Adrenal gland (tissue), 12 donors: ENCODE measurements around the gene FOXO3. TPM values are rescaled to one million over a fixed set of nuclear protein-coding genes. Genes with fewer than 3 reads are reported as not detected.

Experiments
- DNase-seq, 7 donors: peaks; one replicate each; pipeline ENCODE4 v3.0.0-alpha.2; 2019 to 2020
- H3K27ac ChIP-seq, 5 donors: fragments of 200-600 bp; sonication (generic) in 4 of 5; 1 replicate in 3 of 5; 2 replicates in 2 of 5; pipeline versions ENCODE4 v1.5.1 to v1.8.0; 2016 to 2020; ENCODE audit warnings: mild to moderate bottlenecking in 1 of 5
- H3K27me3 ChIP-seq: fragments of 200-600 bp; 2 replicates; pipeline ENCODE4 v1.8.0; 2021
- H3K36me3 ChIP-seq, 2 donors: fragments of 200-600 bp; replicated peaks in 1 of 2; 1 replicate in 1 of 2; 2 replicates in 1 of 2; pipeline versions ENCODE4 v1.5.1 to v1.8.0; 2018 to 2022
- H3K4me1 ChIP-seq, 2 donors: fragments of 200-600 bp; replicated peaks in 1 of 2; 1 replicate in 1 of 2; 2 replicates in 1 of 2; pipeline versions ENCODE4 v1.5.1 to v1.8.0; 2018 to 2021
- H3K4me3 ChIP-seq, 4 donors: fragments of 200-600 bp; sonication (generic) in 3 of 4; one replicate each; pipeline ENCODE4 v1.5.1; 2016 to 2018
- H3K9me3 ChIP-seq, 3 donors: fragments of 200-600 bp; sonication (generic) in 1 of 3; replicated peaks in 1 of 3; 1 replicate in 2 of 3; 2 replicates in 1 of 3; pipeline versions ENCODE4 v1.5.1 to v1.8.0; 2016 to 2021
- POLR2A ChIP-seq, 2 donors: fragments of 450-650 bp; IDR thresholded peaks; one replicate each; pipeline ENCODE4 v1.6.1; 2017; ENCODE audit warnings: antibody characterized with exemption in 2 of 2, mild to moderate bottlenecking in 2 of 2, moderate library complexity in 1 of 2
- WGBS, 4 donors: extraction: QIAGEN DNeasy Blood & Tissue Kit in 2 of 4; methylation state at CpG; one replicate each; pipeline versions ENCODE4 v1.1.5 to v1.1.7; 2013 to 2017; 5-methylcytosine and 5-hydroxymethylcytosine counted together
- intact Hi-C, 2 donors: fragments of 100-400 bp; cut with DNase I; formaldehyde crosslinking; loops; one replicate each; pipeline versions ENCODE4 v1.14.1 to v1.15.0; 2022 to 2023
- polyA plus RNA-seq, 3 donors: library from polyadenylated mRNA; stranded (reverse); fragments of 200-250 nt in 2 of 3; fragments of 350-450 nt in 1 of 3; fragmentation: Illumina TruSeq in 1 of 3; extraction: RNeasy Lipid Tissue Mini Kit (QIAGEN cat#74804) in 1 of 3; gene quantifications; one replicate each; pipeline ENCODE4 v1.2.3, GENCODE V29; 2013 to 2014
- total RNA-seq, 9 donors: library from RNA; depleted of rRNA in 4 of 9; stranded (reverse); fragments of >200 nt in 4 of 9; fragments of 120-200 nt in 1 of 9; fragmentation: NEBNext Ultra II Directional in 1 of 9; extraction: Animal tissue kit (Norgen Biotek cat#: 25700) in 1 of 9; gene quantifications; one replicate each; pipeline versions ENCODE4 v1.1.0 to v1.2.4, GENCODE V29; 2013 to 2023
- TF ChIP-seq, protein P1 (sequence below), 6 experiments: fragments of 450-650 bp in 4 of 6; fragments of 200-600 bp in 2 of 6; sonication (generic) in 1 of 6; IDR thresholded peaks; 1 replicate in 5 of 6; 2 replicates in 1 of 6; pipeline versions ENCODE4 v1.5.1 to v1.8.0; 2016 to 2021; ENCODE audit warnings: antibody characterized with exemption in 6 of 6, mild to moderate bottlenecking in 2 of 6, moderate library complexity in 1 of 6
- donor health status: healthy with polysubstance abuse.
- donor health status: Bipolar disorder and iron deficiency.
- donor health status: DM: yes; HTN: yes; CAD: no.
- donor health status: DM: no; HTN: no; CAD: no.
- donor health status: DM: no; HTN: no; CAD: no.
- donor health status: DM: yes; HTN: yes; CAD: no.

The FOXO3 gene
- total and polyA plus RNA-seq, 12 donors, result 8.3 to 38.7 (median 23.4) TPM

DNA sequence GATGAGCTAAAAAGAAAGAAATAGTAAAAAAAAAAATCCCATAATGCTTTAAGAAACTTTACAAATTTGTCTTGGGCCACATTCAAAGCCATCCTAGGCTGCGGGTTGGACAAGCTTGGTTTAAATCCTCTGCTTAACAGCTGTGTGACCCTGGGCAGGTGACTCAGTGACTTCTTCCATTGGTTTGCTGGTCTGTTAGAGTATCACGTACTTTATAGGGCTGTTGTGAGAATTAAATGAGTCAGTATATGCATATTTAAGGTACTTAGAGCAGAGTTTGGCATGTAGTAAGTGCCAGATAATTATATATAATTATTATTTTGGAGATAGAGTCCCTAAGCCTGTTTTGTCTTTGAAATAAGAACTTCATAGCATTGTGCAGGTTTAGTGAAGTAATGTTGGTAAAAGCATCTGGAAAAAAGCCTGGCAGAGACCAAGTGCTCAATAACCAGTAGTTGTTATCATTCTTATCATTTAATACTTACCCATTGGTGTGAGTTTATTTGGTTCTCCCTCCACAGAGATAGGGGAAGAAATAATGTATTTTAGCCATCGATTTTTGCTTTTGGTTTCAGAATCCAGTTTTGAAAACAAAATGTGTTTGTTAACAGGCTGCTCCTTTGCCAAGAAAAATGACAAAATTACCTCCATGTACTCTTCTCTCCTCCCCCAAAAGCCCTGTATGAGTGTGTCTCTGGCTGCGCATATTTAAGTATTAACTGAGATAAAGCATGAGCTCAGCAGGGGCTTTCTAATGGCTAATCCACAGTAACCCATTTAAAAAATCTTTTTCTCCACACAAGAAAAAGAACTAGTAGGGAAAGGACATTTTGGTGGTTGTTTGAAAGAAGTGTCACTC is 67.2 kb downstream of the FOXO3 start:
- 58 to 67% (median 63%) methylated on average over 4 of the region's 4 CpGs for WGBS, 4 donors
- peak in 3 of 7 donors; percentile 26 to 32 (median 27) for DNase-seq
- intact Hi-C loops, result no loop called here
- peaks cover 4 to 71% of the 10 kb centered on the region in 2 donors for H3K4me1 ChIP-seq
- H3K27me3 ChIP-seq, result no peaks in the 10 kb centered on the region
- H3K4me3 ChIP-seq, result no peak overlapping the region
- no peak overlapping the region for H3K27ac ChIP-seq
- H3K9me3 ChIP-seq, result no peaks in the 10 kb centered on the region
- H3K36me3 ChIP-seq, result no peaks in the 10 kb centered on the region
- TF ChIP-seq, protein P1, sequence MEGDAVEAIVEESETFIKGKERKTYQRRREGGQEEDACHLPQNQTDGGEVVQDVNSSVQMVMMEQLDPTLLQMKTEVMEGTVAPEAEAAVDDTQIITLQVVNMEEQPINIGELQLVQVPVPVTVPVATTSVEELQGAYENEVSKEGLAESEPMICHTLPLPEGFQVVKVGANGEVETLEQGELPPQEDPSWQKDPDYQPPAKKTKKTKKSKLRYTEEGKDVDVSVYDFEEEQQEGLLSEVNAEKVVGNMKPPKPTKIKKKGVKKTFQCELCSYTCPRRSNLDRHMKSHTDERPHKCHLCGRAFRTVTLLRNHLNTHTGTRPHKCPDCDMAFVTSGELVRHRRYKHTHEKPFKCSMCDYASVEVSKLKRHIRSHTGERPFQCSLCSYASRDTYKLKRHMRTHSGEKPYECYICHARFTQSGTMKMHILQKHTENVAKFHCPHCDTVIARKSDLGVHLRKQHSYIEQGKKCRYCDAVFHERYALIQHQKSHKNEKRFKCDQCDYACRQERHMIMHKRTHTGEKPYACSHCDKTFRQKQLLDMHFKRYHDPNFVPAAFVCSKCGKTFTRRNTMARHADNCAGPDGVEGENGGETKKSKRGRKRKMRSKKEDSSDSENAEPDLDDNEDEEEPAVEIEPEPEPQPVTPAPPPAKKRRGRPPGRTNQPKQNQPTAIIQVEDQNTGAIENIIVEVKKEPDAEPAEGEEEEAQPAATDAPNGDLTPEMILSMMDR (IDR thresholded peaks at IDR 0.05), result no peak
- no peak for TF ChIP-seq POLR2A (IDR thresholded peaks at IDR 0.05)

DNA sequence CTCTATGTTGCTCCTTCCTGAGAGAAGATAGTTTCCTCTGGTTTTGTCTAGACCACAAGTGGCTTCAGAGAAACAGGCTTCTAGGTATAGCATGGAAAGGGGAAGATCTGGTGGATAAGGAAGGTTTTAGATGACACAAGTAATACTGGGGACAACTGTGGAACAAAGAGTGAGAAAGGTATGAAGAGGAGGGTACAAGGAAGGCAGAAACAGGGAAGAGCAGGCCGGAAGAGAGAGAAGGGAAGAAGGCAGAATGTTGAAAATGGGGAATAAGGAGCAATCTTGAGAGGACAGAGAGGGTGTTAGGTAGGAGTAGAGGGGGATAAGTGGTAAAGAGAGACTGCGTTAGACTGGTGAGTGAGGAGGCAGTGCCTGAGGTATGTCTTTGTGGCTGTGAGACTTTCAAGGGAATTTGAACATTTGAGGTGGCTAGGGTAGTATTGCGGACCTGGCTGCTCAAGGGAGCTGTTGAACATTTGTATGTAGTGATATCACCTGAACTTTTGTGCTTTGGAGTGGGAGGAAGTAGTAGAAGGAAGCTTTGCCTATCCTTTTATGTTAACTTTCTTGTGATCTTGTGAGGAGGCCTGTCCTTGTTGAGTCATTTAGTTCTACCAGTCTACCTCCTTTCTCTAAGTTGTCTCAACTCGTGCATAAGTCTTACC is 69.5 kb downstream of the FOXO3 start:
- WGBS, 4 donors, result 88 to 94% (median 90%) methylated on average over 4 of the region's 4 CpGs
- Histone ChIP-seq H3K27me3 (no peaks in the 10 kb centered on the region), H3K36me3 (no peaks in the 10 kb centered on the region), H3K27ac (no peak overlapping the region), H3K9me3 (no peaks in the 10 kb centered on the region), H3K4me3 (no peak overlapping the region), H3K4me1 (peaks cover 5 to 71% of the 10 kb centered on the region in 2 donors)
- TF ChIP-seq, protein P1 (IDR thresholded peaks at IDR 0.05), result no peak
- TF ChIP-seq POLR2A (IDR thresholded peaks at IDR 0.05), result no peak
- intact Hi-C loops, result no loop called here
- DNase-seq, result no peak

DNA sequence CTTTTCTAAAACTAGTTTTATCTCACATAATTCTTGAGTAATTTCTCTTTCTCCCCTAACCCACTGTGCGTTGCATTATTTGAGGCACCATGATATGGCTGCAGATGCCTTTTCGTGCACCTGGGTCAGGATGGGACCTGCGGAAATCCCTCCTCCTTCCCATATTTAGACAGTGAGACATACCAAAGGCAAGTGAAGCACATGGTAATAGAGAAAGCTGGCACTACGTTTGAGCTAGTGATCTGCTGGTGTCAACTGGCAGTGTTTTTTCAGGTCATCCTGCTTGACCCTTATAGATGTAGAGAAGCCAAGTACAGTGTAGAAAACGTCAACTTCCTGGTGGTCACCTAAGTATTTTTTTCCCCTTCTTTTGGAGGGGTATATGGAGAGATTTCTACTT is 71.7 kb downstream of the FOXO3 start:
- no peak for DNase-seq
- TF ChIP-seq, protein P1 (IDR thresholded peaks at IDR 0.05), result no peak
- TF ChIP-seq POLR2A (IDR thresholded peaks at IDR 0.05), result no peak
- Histone ChIP-seq H3K4me1 (peaks cover 5 to 58% of the 10 kb centered on the region in 2 donors), H3K27me3 (no peaks in the 10 kb centered on the region), H3K4me3 (no peak overlapping the region), H3K9me3 (no peaks in the 10 kb centered on the region), H3K27ac (no peak overlapping the region), H3K36me3 (no peaks in the 10 kb centered on the region)
- intact Hi-C loops, result no loop called here
- WGBS, 4 donors, result 65 to 76% (median 73%) methylated on average over 5 of the region's 5 CpGs

DNA sequence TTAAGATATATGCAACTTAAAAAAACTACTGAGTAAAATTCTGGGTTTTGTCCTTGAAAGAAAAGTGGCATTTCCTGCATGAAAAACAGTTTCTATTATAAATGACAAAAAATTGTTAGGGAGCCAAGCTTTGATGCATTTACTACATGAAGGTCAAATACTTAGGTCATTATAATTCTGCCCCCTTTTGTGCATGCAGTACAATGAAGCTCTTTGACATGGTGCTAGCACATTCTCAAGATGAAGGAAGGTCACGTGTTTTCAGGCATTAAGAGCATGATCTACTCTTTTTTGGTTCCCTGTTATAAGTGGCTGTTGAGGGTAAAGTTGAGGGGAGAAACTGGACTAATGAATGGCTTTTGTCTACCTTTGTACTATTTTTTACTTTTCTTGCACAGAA is 72.7 kb downstream of the FOXO3 start:
- H3K27ac ChIP-seq, result no peak overlapping the region
- DNase-seq, result no peak
- no peaks in the 10 kb centered on the region for H3K9me3 ChIP-seq
- peaks cover 5 to 52% of the 10 kb centered on the region in 2 donors for H3K4me1 ChIP-seq
- no peaks in the 10 kb centered on the region for H3K27me3 ChIP-seq
- TF ChIP-seq, protein P1 (IDR thresholded peaks at IDR 0.05), result no peak
- no peak for TF ChIP-seq POLR2A (IDR thresholded peaks at IDR 0.05)
- no peaks in the 10 kb centered on the region for H3K36me3 ChIP-seq
- H3K4me3 ChIP-seq, result no peak overlapping the region
- intact Hi-C loops, result no loop called here
- 19 to 51% (median 47%) methylated on average over 1 of the region's 1 CpG for WGBS, 4 donors
